OCI-LY7 (cell line): ENCODE data around the gene TNS3. TPM values are rescaled to one million over a fixed set of nuclear protein-coding genes. Genes with fewer than 3 reads are reported as not detected.

Source experiments
- BruUV-seq: library from RNA; stranded (reverse); fragments of 400-500 nt; replicated peaks from 2 replicates; lab custom pipeline; 2021; lab: Mats Ljungman, UMichigan
- CTCF ChIA-PET: fragments of 300-600 bp; sonication (Branson Sonifier 250); formaldehyde crosslinking; loops from one replicate; lab custom pipeline; 2022; ENCODE audit warnings: antibody characterized with exemption; ENCODE audit not compliant: unreplicated experiment; lab: Charles Lee
- POLR2A ChIA-PET: fragments of 300-600 bp; sonication (Branson Sonifier 250); formaldehyde crosslinking; loops from one replicate; lab custom pipeline; 2022; ENCODE audit warnings: antibody characterized with exemption; lab: Charles Lee
- DNase-seq: peaks from one replicate; pipeline ENCODE4 v3.0.0-alpha.2; 2015; ENCODE audit warnings: low spot score
- H2AFZ ChIP-seq: fragments of 200-600 bp; sonication (generic), shearing (Covaris generic); 2 replicates; pipeline ENCODE4 v1.6.1; 2014; ENCODE audit warnings: mild to moderate bottlenecking, antibody characterized with exemption, low read length, moderate library complexity
- H3K27ac ChIP-seq: fragments of 200-600 bp; sonication (generic); 2 replicates; pipeline ENCODE4 v1.5.1; 2014; ENCODE audit warnings: mixed run types, low read depth, mild to moderate bottlenecking, moderate library complexity, low read length, inconsistent platforms; ENCODE audit not compliant: poor library complexity, severe bottlenecking
- H3K36me3 ChIP-seq: fragments of 200-600 bp; sonication (generic); 2 replicates; pipeline ENCODE4 v1.6.1; 2014; ENCODE audit warnings: mild to moderate bottlenecking, antibody characterized with exemption, low read length, moderate library complexity, mixed read lengths; ENCODE audit not compliant: insufficient read depth
- H3K4me1 ChIP-seq: fragments of 200-600 bp; sonication (generic); 2 replicates; pipeline ENCODE4 v1.5.1; 2014; ENCODE audit warnings: mild to moderate bottlenecking, low read length; ENCODE audit not compliant: insufficient read depth, poor library complexity, severe bottlenecking
- H3K4me2 ChIP-seq: fragments of 200-600 bp; sonication (generic); 2 replicates; pipeline ENCODE4 v1.6.1; 2014; ENCODE audit warnings: mild to moderate bottlenecking, low read length
- H3K4me3 ChIP-seq: fragments of 200-600 bp; sonication (generic); 2 replicates; pipeline ENCODE4 v1.5.1; 2014; ENCODE audit warnings: mild to moderate bottlenecking, low read depth, low read length; ENCODE audit not compliant: poor library complexity, severe bottlenecking
- H3K79me2 ChIP-seq: fragments of 200-600 bp; sonication (generic); 2 replicates; pipeline ENCODE4 v1.6.1; 2016; ENCODE audit warnings: low read depth, mild to moderate bottlenecking, low read length, moderate library complexity, mixed read lengths; ENCODE audit not compliant: insufficient read depth
- H3K9me2 ChIP-seq: fragments of 200-600 bp; sonication (generic); 2 replicates; pipeline ENCODE4 v1.6.1; 2016; ENCODE audit warnings: mild to moderate bottlenecking, low read length, mixed read lengths; ENCODE audit not compliant: insufficient read depth
- H3K9me3 ChIP-seq: fragments of 200-600 bp; sonication (generic); 2 replicates; pipeline ENCODE4 v1.6.1; 2014; ENCODE audit warnings: mild to moderate bottlenecking, mixed run types, low read length, mixed read lengths
- H4K20me1 ChIP-seq: fragments of 200-600 bp; sonication (generic); 2 replicates; pipeline ENCODE4 v1.6.1; 2014; ENCODE audit warnings: mild to moderate bottlenecking, antibody characterized with exemption, low read length, moderate library complexity, mixed read lengths; ENCODE audit not compliant: insufficient read depth
- CTCF ChIP-seq: fragments of 200-600 bp; sonication (generic); conservative IDR thresholded peaks from 2 replicates; pipeline ENCODE4 v1.5.1; 2014; ENCODE audit warnings: mild to moderate bottlenecking, antibody characterized with exemption, low read length, moderate library complexity, mixed read lengths
- EZH2phosphoT487 ChIP-seq: fragments of 200-600 bp; sonication (generic); IDR thresholded peaks from 2 replicates; pipeline ENCODE4 v1.6.1; 2018; ENCODE audit warnings: low read depth, borderline replicate concordance, mild to moderate bottlenecking, mixed run types, antibody characterized with exemption, low read length, moderate library complexity, mixed read lengths
- intact Hi-C: fragments of 100-400 bp; cut with micrococcal nuclease; formaldehyde crosslinking; loops from one replicate; pipeline ENCODE4 v1.10.0; 2022; ENCODE audit not compliant: unreplicated experiment
- total RNA-seq, 2 experiments: library from RNA; depleted of rRNA in 1 of 2; stranded (reverse); fragments of >200 nt in 1 of 2; shearing (Covaris generic) in 1 of 2; gene quantifications; 2 replicates each; pipeline ENCODE4 v1.2.3, GENCODE V29; 2014 to 2022

Gene TNS3
- total RNA-seq, 2 experiments from 2014 or later, result 9.5 to 42.1 TPM

- Histone ChIP-seq H3K79me2 (no peaks in the 10 kb centered on the region), H2AFZ (no peak overlapping the region), H3K4me2 (no peak overlapping the region), H4K20me1 (no peaks in the 10 kb centered on the region), H3K9me2 (no peaks in the 10 kb centered on the region), H3K36me3 (no peaks in the 10 kb centered on the region), H3K4me3 (no peak overlapping the region), H3K27ac (no peak overlapping the region), H3K9me3 (no peaks in the 10 kb centered on the region), H3K4me1 (no peaks in the 10 kb centered on the region)
- ChIA-PET CTCF (no interaction called here), POLR2A (no interaction called here)
- no peak for DNase-seq
- intact Hi-C loops, result no loop called here
- BruUV-seq, result no TSS peak
- TF ChIP-seq CTCF (no peak), EZH2phosphoT487 (no peak)
These were observed 170.0 kb downstream of the TNS3 start for GRCh38 chr7:47411901-47412300.

- H3K9me2 ChIP-seq, result no peaks in the 10 kb centered on the region
- H3K9me3 ChIP-seq, result no peaks in the 10 kb centered on the region
- H3K79me2 ChIP-seq, result no peaks in the 10 kb centered on the region
- DNase-seq, result no peak
- H3K27ac ChIP-seq, result no peak overlapping the region
- ChIA-PET POLR2A (no interaction called here), CTCF (no interaction called here)
- intact Hi-C loops, result no loop called here
- BruUV-seq, result no TSS peak
- H2AFZ ChIP-seq, result no peak overlapping the region
- no peak overlapping the region for H3K4me3 ChIP-seq
- TF ChIP-seq CTCF, result no peak
- no peak for TF ChIP-seq EZH2phosphoT487
- H4K20me1 ChIP-seq, result no peaks in the 10 kb centered on the region
- H3K4me2 ChIP-seq, result no peak overlapping the region
- no peaks in the 10 kb centered on the region for H3K4me1 ChIP-seq
- no peaks in the 10 kb centered on the region for H3K36me3 ChIP-seq
These were observed 170.5 kb downstream of the TNS3 start for GRCh38 chr7:47411281-47411869.

GRCh38 chr7:47408675-47409074, 173.2 kb downstream of the TNS3 start:
- no peak for DNase-seq
- Histone ChIP-seq H4K20me1 (no peaks in the 10 kb centered on the region), H3K4me3 (no peak overlapping the region), H3K9me2 (no peaks in the 10 kb centered on the region), H3K36me3 (no peaks in the 10 kb centered on the region), H3K4me1 (no peaks in the 10 kb centered on the region), H3K4me2 (no peak overlapping the region), H3K27ac (no peak overlapping the region), H2AFZ (no peak overlapping the region), H3K9me3 (no peaks in the 10 kb centered on the region), H3K79me2 (no peaks in the 10 kb centered on the region)
- POLR2A ChIA-PET, result no interaction called here
- TF ChIP-seq CTCF (no peak), EZH2phosphoT487 (no peak)
- intact Hi-C loops, result no loop called here
- CTCF ChIA-PET, result no interaction called here
- BruUV-seq, result no TSS peak
